GM12873 (cell line): ENCODE measurements around the gene GLG1.
"Not testable (repeated sequence)": the region's sequence is repeated elsewhere in the genome, so short reads cannot be mapped to it uniquely, and the experiment has no call there.

ENCODE experiments used
- TF ChIP-seq, protein P1 (sequence below): IDR thresholded peaks from 2 replicates; pipeline ENCODE4 v1.5.1; 2012; ENCODE audit warnings: low read depth, mild to moderate bottlenecking, moderate library complexity, low read length, control low read depth; ENCODE audit not compliant: insufficient read depth; ENCODE audit errors: missing control alignments

The GLG1 gene

DNA sequence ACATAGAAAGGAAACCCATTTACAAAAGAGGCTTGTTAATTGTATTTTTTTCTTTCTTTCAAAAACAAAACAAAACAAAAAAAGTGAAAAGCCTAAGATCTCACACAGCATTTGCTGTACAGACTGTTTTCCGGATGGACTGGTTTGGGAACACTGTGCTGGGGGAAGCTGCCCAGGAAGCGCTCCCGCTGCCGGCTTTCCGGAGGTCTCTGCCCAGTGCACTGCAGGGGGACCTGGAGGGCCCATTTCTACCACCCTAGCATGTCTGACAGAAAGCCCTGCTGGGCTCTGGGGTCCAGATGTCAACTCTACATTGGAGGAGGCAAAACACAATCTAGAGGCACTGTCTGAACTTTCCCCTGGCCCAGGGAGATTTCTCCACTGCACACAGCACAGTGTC, 159.3 kb downstream of the GLG1 start:
- TF ChIP-seq, protein P1, sequence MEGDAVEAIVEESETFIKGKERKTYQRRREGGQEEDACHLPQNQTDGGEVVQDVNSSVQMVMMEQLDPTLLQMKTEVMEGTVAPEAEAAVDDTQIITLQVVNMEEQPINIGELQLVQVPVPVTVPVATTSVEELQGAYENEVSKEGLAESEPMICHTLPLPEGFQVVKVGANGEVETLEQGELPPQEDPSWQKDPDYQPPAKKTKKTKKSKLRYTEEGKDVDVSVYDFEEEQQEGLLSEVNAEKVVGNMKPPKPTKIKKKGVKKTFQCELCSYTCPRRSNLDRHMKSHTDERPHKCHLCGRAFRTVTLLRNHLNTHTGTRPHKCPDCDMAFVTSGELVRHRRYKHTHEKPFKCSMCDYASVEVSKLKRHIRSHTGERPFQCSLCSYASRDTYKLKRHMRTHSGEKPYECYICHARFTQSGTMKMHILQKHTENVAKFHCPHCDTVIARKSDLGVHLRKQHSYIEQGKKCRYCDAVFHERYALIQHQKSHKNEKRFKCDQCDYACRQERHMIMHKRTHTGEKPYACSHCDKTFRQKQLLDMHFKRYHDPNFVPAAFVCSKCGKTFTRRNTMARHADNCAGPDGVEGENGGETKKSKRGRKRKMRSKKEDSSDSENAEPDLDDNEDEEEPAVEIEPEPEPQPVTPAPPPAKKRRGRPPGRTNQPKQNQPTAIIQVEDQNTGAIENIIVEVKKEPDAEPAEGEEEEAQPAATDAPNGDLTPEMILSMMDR: no peak

DNA sequence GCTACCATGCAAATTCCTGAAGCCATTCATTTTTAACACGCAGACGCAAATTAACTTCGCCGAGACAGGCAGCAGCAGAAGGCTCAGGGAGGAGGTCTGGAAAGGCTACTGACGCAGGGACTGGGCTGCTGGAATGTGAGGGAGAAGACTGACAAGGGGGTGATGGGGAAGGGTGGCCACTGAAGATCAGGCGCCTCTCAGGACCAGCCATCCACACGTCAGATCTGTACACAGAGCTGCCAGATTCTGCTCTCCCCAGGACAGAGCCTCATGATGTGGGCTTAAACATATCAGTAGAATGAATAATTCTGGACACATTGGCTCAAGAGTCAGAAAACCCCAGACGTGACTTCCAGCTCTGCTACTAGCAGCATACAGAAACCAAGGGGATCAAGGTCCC, 160.0 kb downstream of the GLG1 start:
- TF ChIP-seq, protein P1: no peak

DNA sequence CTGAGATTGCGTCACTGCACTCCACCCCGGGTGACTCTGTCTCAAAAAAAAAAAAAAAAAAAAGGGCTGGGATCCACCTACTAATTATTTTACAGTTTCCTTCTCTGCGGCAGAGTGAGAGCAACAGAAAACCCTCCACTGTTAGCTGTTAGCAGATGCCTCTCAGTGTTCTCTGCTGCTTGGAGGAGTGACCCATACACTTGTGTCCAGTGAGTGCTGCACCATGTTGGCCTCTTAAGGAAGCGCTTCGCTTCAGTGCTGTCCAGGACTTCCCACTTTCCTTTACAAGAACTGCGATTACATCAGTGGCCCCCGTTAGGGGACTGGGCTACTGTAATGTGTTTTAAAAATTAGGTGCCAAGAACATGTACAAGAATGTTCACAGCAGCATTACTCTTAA, 167.2 kb downstream of the GLG1 start:
- TF ChIP-seq, protein P1: no peak

DNA sequence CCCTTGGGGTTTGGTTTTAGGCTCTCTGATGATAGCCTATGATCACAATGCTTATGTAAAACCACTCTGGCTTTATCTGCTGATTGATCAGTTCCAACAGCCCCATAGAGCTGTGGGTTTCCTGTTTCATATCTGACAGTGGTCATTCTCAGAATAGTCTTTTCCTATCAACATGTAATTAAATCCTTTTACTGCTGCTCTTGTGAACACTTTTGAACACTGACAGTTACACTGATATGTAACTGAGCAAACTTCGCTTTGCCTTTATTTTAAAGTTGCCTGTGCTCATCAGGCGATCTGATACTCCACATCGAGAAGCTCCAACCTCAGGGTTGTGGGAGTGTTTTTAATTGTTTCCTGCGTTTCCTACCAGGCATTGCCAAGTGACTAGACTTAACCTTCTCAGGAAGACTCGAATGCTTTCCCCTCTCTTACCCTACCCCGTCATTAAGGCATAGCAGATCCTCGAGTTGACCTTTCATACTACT, 168.4 kb downstream of the GLG1 start:
- TF ChIP-seq, protein P1: no peak

DNA sequence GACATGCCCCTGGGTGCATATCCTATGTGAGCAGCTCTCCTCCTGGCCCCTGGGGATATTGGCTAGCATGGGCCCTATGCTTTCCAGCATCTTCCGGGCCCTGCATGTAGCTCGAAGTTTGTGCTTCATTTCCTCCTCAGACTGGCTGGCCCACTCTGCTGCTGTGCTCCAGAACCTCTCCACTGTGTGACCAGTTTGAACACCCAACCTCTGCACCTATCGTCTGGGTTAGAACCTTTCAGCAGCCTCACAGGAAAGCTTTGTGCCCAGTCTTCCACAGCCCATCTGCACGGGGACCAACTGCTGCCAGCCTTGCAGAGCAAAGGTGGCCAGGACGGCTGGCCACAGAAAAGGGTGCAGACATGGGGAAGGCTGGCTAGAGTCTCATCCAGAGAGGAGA, 175.4 kb downstream of the GLG1 start:
- TF ChIP-seq, protein P1: no peak

DNA sequence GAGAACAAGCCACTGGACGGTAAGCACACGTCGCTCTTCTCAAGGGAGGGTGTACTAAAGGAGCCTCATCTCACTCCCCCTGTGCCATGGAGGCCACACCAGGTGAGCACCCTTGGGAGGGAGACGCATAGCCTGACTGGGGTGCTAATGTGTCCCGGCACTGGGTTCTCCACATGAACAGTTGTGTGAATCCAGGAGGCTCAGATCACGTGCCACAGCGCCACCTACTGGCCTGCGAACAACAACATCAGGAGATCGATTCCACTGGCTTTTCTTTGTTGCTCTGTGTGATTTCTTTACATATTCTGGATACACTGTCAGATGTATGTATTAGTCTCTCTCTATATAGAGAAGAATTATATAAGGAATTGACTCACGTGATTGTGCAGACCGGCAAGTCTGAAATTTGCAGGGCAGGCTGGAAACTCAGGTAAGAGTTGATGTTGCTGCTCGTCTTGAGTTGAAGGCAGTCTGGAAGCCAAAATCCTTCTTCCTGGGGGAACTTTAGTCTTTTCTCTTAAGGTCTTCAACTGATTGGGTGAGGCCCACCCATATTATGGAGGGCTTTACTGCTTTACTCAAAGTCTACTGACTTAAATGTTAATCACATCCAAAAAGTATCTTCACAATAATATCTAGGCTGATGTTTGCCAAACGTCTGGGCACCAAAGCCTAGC, 176.7 kb downstream of the GLG1 start:
- TF ChIP-seq, protein P1: peak; percentile 76

DNA sequence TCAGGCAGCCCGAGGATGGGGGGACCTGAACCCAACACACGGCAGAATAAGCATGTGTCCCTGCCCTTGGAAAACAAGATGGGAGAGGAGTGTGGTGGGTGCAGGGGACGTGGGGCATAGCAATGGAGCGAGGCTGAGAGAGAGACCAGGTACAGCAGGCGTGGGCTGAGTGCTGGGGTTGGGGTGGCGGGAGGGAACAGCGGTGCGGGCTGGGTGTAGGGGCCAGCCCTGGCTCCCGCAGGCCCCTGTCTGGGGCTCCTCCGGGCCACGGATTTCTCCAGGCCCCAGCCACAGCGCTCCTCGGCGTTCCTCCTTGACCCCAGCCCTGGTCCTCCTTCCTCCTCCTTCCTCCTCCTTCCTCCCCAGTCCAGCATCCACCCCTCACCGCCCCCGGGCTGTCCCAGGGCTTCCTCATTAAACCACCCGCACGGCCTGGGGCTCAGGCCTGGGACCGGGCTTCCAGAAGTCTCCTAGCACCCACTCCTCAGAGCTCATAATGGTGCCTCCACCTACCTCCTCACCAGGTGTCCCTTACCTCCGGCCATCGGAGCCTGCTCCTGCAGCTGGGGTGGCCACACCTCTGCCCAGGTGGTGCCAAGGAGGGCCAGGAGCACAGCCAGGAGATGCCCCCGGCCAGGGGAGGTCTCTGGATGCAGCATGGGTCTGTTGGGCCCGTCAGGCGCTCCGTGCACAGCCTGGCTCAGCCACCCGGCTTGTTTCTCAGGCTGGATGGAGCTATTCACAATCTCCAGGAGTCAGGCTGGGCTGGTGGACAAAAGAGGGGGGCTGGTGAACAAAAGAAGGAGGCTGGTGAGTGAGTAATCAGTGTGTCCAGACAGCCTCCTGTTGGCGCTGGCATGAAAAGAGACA, 186.1 kb downstream of the GLG1 start, which contains the start of gene CLEC18B:
Gene CLEC18B (minus strand): TSS at position 867 of the 870 bp plus-strand sequence. CDS start 208 bp downstream, at position 659.
- TF ChIP-seq, protein P1: not testable (repeated sequence)
